Measurements from ENCODE around the gene ST6GALNAC5.
"Not testable (repeated sequence)": the region's sequence is repeated elsewhere in the genome, so short reads cannot be mapped to it uniquely, and the experiment has no call there.

The ST6GALNAC5 gene

GRCh38 chr1:76939050-76939816, 72.0 kb downstream of the ST6GALNAC5 start:
- no peak for DNase-seq (ENCODE audit: low spot score)

- DNase-seq (ENCODE audit: low spot score) = no peak
Observed at GRCh38 chr1:76939817-76940216, 72.5 kb downstream of the ST6GALNAC5 start.

- no peak for DNase-seq (ENCODE audit: low spot score)
Observed at GRCh38 chr1:76940571-76941335, 73.5 kb downstream of the ST6GALNAC5 start.

- DNase-seq (ENCODE audit: low spot score) = no peak
Observed at GRCh38 chr1:76942549-76942948, 75.3 kb downstream of the ST6GALNAC5 start.

GRCh38 chr1:76944942-76945341, 77.7 kb downstream of the ST6GALNAC5 start:
- DNase-seq (ENCODE audit: low spot score) = no peak

GRCh38 chr1:76948846-76949245, 81.6 kb downstream of the ST6GALNAC5 start:
- DNase-seq (ENCODE audit: low spot score) = no peak

GRCh38 chr1:76949503-76949902, 82.2 kb downstream of the ST6GALNAC5 start:
- no peak for DNase-seq (ENCODE audit: low spot score)

- DNase-seq (ENCODE audit: low spot score) = no peak
Observed at GRCh38 chr1:76950306-76950705, 83.0 kb downstream of the ST6GALNAC5 start.

- DNase-seq (ENCODE audit: low spot score) = no peak
Observed at GRCh38 chr1:76951153-76951552, 83.9 kb downstream of the ST6GALNAC5 start.

GRCh38 chr1:76955652-76956051, 88.4 kb downstream of the ST6GALNAC5 start:
- no peak for DNase-seq (ENCODE audit: low spot score)

GRCh38 chr1:76957961-76958360, 90.7 kb downstream of the ST6GALNAC5 start:
- DNase-seq (ENCODE audit: low spot score) = no peak

- no peak for DNase-seq (ENCODE audit: low spot score)
Observed at GRCh38 chr1:76958828-76959227, 91.5 kb downstream of the ST6GALNAC5 start.

- DNase-seq (ENCODE audit: low spot score) = no peak
Observed at GRCh38 chr1:76959556-76959955, 92.3 kb downstream of the ST6GALNAC5 start.

GRCh38 chr1:76961181-76961819, 94.0 kb downstream of the ST6GALNAC5 start:
- no peak for DNase-seq (ENCODE audit: low spot score)

GRCh38 chr1:76961820-76962207, 94.5 kb downstream of the ST6GALNAC5 start:
- no peak for DNase-seq (ENCODE audit: low spot score)

- not testable (repeated sequence) for DNase-seq (ENCODE audit: low spot score)
Observed at GRCh38 chr1:76981267-76981666, 114.0 kb downstream of the ST6GALNAC5 start.

- DNase-seq (ENCODE audit: low spot score) = no peak
Observed at GRCh38 chr1:76989976-76990375, 122.7 kb downstream of the ST6GALNAC5 start.

GRCh38 chr1:76993036-76993435, 125.8 kb downstream of the ST6GALNAC5 start:
- DNase-seq (ENCODE audit: low spot score) = no peak

GRCh38 chr1:76998582-76999223, 131.4 kb downstream of the ST6GALNAC5 start:
- DNase-seq (ENCODE audit: low spot score) = no peak

GRCh38 chr1:77007675-77008074, 140.4 kb downstream of the ST6GALNAC5 start:
- no peak for DNase-seq (ENCODE audit: low spot score)

GRCh38 chr1:77010937-77011336, 143.7 kb downstream of the ST6GALNAC5 start:
- DNase-seq (ENCODE audit: low spot score) = no peak

GRCh38 chr1:77012066-77012465, 144.8 kb downstream of the ST6GALNAC5 start:
- no peak for DNase-seq (ENCODE audit: low spot score)

Data from CD4-positive, alpha-beta T cell treated with Interleukin-6 at 100 ng/mL for 8 hours (primary cell).